ENCODE data around the gene JMJD1C.

The JMJD1C gene

GRCh38 chr10:63119041-63119440 is 346.7 kb downstream of the JMJD1C start:
- DNase-seq, result no peak
